ENCODE measurements around the gene GABBR2.

DNA sequence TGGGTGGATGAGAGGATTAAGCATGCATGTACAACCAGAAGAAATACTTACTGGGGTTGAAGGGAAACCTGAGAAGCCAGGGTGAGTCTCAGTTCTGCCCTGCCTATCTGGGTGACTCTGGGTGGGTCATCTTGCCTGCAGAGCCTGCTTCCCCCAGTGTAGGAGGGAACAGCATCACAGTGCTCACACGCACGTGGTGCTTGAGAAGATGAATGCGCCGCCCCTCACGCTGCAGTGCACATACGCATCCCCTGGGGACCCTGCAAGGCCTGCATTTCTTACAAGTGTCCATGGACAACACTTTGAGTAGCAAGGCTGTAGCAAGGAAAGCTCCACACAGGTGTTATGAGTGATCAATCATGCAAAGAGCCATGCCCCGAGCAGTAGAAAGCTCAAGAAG lies 18.7 kb upstream of the GABBR2 start:
- TF ChIP-seq POLR2A (IDR thresholded peaks at IDR 0.05; ENCODE audit: low read depth) (no peak), POLR2AphosphoS5 (IDR thresholded peaks at IDR 0.05) (no peak), EP300 (IDR thresholded peaks at IDR 0.05) (no peak)
- TF ChIP-seq, protein P1, sequence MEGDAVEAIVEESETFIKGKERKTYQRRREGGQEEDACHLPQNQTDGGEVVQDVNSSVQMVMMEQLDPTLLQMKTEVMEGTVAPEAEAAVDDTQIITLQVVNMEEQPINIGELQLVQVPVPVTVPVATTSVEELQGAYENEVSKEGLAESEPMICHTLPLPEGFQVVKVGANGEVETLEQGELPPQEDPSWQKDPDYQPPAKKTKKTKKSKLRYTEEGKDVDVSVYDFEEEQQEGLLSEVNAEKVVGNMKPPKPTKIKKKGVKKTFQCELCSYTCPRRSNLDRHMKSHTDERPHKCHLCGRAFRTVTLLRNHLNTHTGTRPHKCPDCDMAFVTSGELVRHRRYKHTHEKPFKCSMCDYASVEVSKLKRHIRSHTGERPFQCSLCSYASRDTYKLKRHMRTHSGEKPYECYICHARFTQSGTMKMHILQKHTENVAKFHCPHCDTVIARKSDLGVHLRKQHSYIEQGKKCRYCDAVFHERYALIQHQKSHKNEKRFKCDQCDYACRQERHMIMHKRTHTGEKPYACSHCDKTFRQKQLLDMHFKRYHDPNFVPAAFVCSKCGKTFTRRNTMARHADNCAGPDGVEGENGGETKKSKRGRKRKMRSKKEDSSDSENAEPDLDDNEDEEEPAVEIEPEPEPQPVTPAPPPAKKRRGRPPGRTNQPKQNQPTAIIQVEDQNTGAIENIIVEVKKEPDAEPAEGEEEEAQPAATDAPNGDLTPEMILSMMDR (IDR thresholded peaks at IDR 0.05) = no peak
